HepG2 (cell line): Measurements from ENCODE around the gene ACTR10. TPM values are rescaled to one million over a fixed set of nuclear protein-coding genes. Genes with fewer than 3 reads are reported as not detected.

Experiments
- ATF5 ChIP-seq: sonication (generic); formaldehyde crosslinking; IDR thresholded peaks from 2 replicates; pipeline ENCODE4 v1.4.0; 2020; ENCODE audit warnings: mild to moderate bottlenecking, low read depth, missing genetic modification reagents
- GZF1 ChIP-seq: sonication (generic); formaldehyde crosslinking; IDR thresholded peaks from 2 replicates; pipeline ENCODE4 v1.5.1; 2020; ENCODE audit warnings: mild to moderate bottlenecking, missing genetic modification reagents
- HOXA3 ChIP-seq: sonication (generic); formaldehyde crosslinking; IDR thresholded peaks from 2 replicates; pipeline ENCODE4 v1.5.0; 2020; ENCODE audit warnings: missing genetic modification reagents
- MED1 ChIP-seq: sonication (generic); formaldehyde crosslinking; IDR thresholded peaks from 2 replicates; pipeline ENCODE4 v1.4.0; 2020; ENCODE audit warnings: missing genetic modification reagents
- PAX8 ChIP-seq: sonication (generic); formaldehyde crosslinking; IDR thresholded peaks from 2 replicates; pipeline ENCODE4 v1.8.0; 2022; ENCODE audit warnings: mild to moderate bottlenecking, missing genetic modification reagents, borderline replicate concordance
- SIX1 ChIP-seq: sonication (generic); formaldehyde crosslinking; IDR thresholded peaks from 2 replicates; pipeline ENCODE4 v1.4.0; 2020; ENCODE audit warnings: missing genetic modification reagents, borderline replicate concordance
- TBX2 ChIP-seq: sonication (generic); formaldehyde crosslinking; IDR thresholded peaks from 2 replicates; pipeline ENCODE4 v1.5.0; 2020; ENCODE audit warnings: missing genetic modification reagents, mild to moderate bottlenecking, borderline replicate concordance
- TCF12 ChIP-seq, 2 experiments: fragments of 450-650 bp in 1 of 2; sonication (generic) in 1 of 2; formaldehyde crosslinking in 1 of 2; IDR thresholded peaks; 2 replicates each; pipeline versions ENCODE4 v1.6.1 to v1.8.0; 2017 to 2022; ENCODE audit warnings: antibody characterized with exemption in 1 of 2, mild to moderate bottlenecking in 1 of 2, missing genetic modification reagents in 1 of 2, moderate library complexity in 1 of 2
- TFDP2 ChIP-seq: sonication (generic); formaldehyde crosslinking; IDR thresholded peaks from 2 replicates; pipeline ENCODE4 v1.4.0; 2020; ENCODE audit warnings: missing genetic modification reagents
- THRA ChIP-seq: sonication (generic); formaldehyde crosslinking; IDR thresholded peaks from 2 replicates; pipeline ENCODE4 v1.4.0; 2020; ENCODE audit warnings: missing genetic modification reagents, borderline replicate concordance
- ZFP62 ChIP-seq: sonication (generic); formaldehyde crosslinking; IDR thresholded peaks from 2 replicates; pipeline ENCODE4 v1.4.0; 2020; ENCODE audit warnings: missing genetic modification reagents
- ZNF124 ChIP-seq: sonication (generic); formaldehyde crosslinking; IDR thresholded peaks from 2 replicates; pipeline ENCODE4 v1.4.0; 2020; ENCODE audit warnings: missing genetic modification reagents
- ZNF318 ChIP-seq: sonication (generic); formaldehyde crosslinking; IDR thresholded peaks from 2 replicates; pipeline ENCODE4 v1.4.0; 2020; ENCODE audit warnings: mild to moderate bottlenecking, missing genetic modification reagents
- ZNF331 ChIP-seq: sonication (generic); formaldehyde crosslinking; IDR thresholded peaks from 2 replicates; pipeline ENCODE4 v1.4.0; 2020; ENCODE audit warnings: missing genetic modification reagents
- ZNF496 ChIP-seq: sonication (generic); formaldehyde crosslinking; IDR thresholded peaks from 2 replicates; pipeline ENCODE4 v1.8.1; 2023; ENCODE audit warnings: mild to moderate bottlenecking, moderate library complexity, missing genetic modification reagents; ENCODE audit not compliant: insufficient replicate concordance
- ZNF737 ChIP-seq: sonication (generic); formaldehyde crosslinking; IDR thresholded peaks from 2 replicates; pipeline ENCODE4 v1.5.0; 2020; ENCODE audit warnings: missing genetic modification reagents, mild to moderate bottlenecking, borderline replicate concordance
- ZNF781 ChIP-seq: sonication (generic); formaldehyde crosslinking; IDR thresholded peaks from 2 replicates; pipeline ENCODE4 v1.5.1; 2020; ENCODE audit warnings: borderline replicate concordance, mild to moderate bottlenecking, missing genetic modification reagents; ENCODE audit errors: not compliant biosample characterization
- polyA plus RNA-seq, 8 experiments: library from polyadenylated mRNA; depleted of rRNA in 3 of 8; stranded (reverse) in 7 of 8; unstranded in 1 of 8; fragments of >200 nt; fragmentation: Illumina TruSeq in 4 of 8; extraction: Trizol in 4 of 8; gene quantifications; 2 replicates each; pipeline versions ENCODE4 v1.2.1 to v1.2.3, GENCODE V29; 2011 to 2016; ENCODE audit warnings: low read depth in 4 of 8, missing spikeins in 1 of 8, mixed read lengths in 1 of 8; ENCODE audit not compliant: insufficient read depth in 1 of 8
- total RNA-seq, 5 experiments: library from RNA; depleted of rRNA; stranded (reverse); fragments of >200 nt; fragmentation: Illumina TruSeq; extraction: Trizol; gene quantifications; 2 replicates each; pipeline ENCODE4 v1.2.3, GENCODE V29; 2016; ENCODE audit warnings: low read depth in 1 of 5

ACTR10 gene
- total and polyA plus RNA-seq, 2 of the 13 experiments (the other 11 are each of a cell fraction or from before 2014, with no cell fraction given), result 30.0 to 41.3 TPM

- TF ChIP-seq TCF12 (IDR thresholded peaks at IDR 0.05) (no peak), TCF12 (CRISPR knock-in tag; IDR thresholded peaks at IDR 0.05) (no peak), TFDP2 (CRISPR knock-in tag) (no peak), THRA (CRISPR knock-in tag) (0 out of 2 replicates have a peak, but pooled peaks have one; percentile 46), ATF5 (no peak), GZF1 (CRISPR knock-in tag) (no peak), ZNF737 (CRISPR knock-in tag) (no peak), ZNF124 (CRISPR knock-in tag) (0 out of 2 replicates have a peak, but pooled peaks have one; percentile 42), ZFP62 (CRISPR knock-in tag) (no peak), PAX8 (no peak), TBX2 (no peak), HOXA3 (CRISPR knock-in tag) (peak; percentile 49; the same call in 1 of the 2 replicates), MED1 (peak; percentile 84), ZNF496 (CRISPR knock-in tag) (no peak), ZNF331 (peak; percentile 88), ZNF318 (CRISPR knock-in tag) (no peak), ZNF781 (CRISPR knock-in tag) (no peak), SIX1 (CRISPR knock-in tag) (peak; percentile 73; the same call in 1 of the 2 replicates)
Observed at GRCh38 chr14:58272588-58273372, 72.8 kb downstream of the ACTR10 start (continued).
